H9 (cell line): ENCODE measurements around the gene AURKA. TPM values are rescaled to one million over a fixed set of nuclear protein-coding genes. Genes with fewer than 3 reads are reported as not detected.

ENCODE experiments used
- DNase-seq: peaks from one replicate; pipeline ENCODE4 v3.0.0-alpha.2; 2017
- H2AFZ ChIP-seq: one replicate; pipeline ENCODE4 v1.6.1; 2013; ENCODE audit warnings: mild to moderate bottlenecking, low read length, control low read depth, moderate library complexity
- H2AK5ac ChIP-seq: 2 replicates; pipeline ENCODE4 v1.6.1; 2013; ENCODE audit warnings: low read length, control low read depth, mixed read lengths; ENCODE audit not compliant: insufficient read length
- H2BK120ac ChIP-seq: one replicate; pipeline ENCODE4 v1.6.1; 2013; ENCODE audit warnings: low read depth, mild to moderate bottlenecking, low read length, control low read depth, inconsistent platforms; ENCODE audit not compliant: poor library complexity, severe bottlenecking
- H2BK12ac ChIP-seq: 2 replicates; pipeline ENCODE4 v1.6.1; 2013; ENCODE audit warnings: low read length, control low read depth, mixed read lengths, low read depth; ENCODE audit not compliant: insufficient read length
- H2BK15ac ChIP-seq: 2 replicates; pipeline ENCODE4 v1.6.1; 2013; ENCODE audit warnings: low read depth, low read length, control low read depth
- H2BK20ac ChIP-seq: one replicate; pipeline ENCODE4 v1.6.1; 2013; ENCODE audit warnings: low read depth, mild to moderate bottlenecking, low read length, control low read depth, inconsistent platforms; ENCODE audit not compliant: poor library complexity, severe bottlenecking
- H2BK5ac ChIP-seq: 2 replicates; pipeline ENCODE4 v1.6.1; 2013; ENCODE audit warnings: low read length, control low read depth, mixed read lengths; ENCODE audit not compliant: insufficient read length
- H3K14ac ChIP-seq: 2 replicates; pipeline ENCODE4 v1.6.1; 2013; ENCODE audit warnings: low read length, control low read depth; ENCODE audit not compliant: insufficient read depth
- H3K18ac ChIP-seq: 2 replicates; pipeline ENCODE4 v1.6.1; 2013; ENCODE audit warnings: low read depth, mild to moderate bottlenecking, mixed read lengths, low read length, control low read depth; ENCODE audit not compliant: insufficient read length
- H3K23ac ChIP-seq: 2 replicates; pipeline ENCODE4 v1.6.1; 2013; ENCODE audit warnings: low read length, control low read depth, mixed read lengths, low read depth; ENCODE audit not compliant: insufficient read length
- H3K23me2 ChIP-seq: 2 replicates; pipeline ENCODE4 v1.6.1; 2013; ENCODE audit warnings: low read depth, mild to moderate bottlenecking, mixed read lengths, low read length, control low read depth; ENCODE audit not compliant: insufficient read length, poor library complexity, severe bottlenecking
- H3K27ac ChIP-seq: 2 replicates; pipeline ENCODE4 v1.5.1; 2013; ENCODE audit warnings: low read length, control low read depth, mixed read lengths, low read depth; ENCODE audit not compliant: insufficient read length
- H3K27me3 ChIP-seq: 2 replicates; pipeline ENCODE4 v1.6.1; 2013; ENCODE audit warnings: low read length, control low read depth, inconsistent platforms; ENCODE audit not compliant: insufficient read depth
- H3K4ac ChIP-seq: 2 replicates; pipeline ENCODE4 v1.6.1; 2013; ENCODE audit warnings: low read depth, mild to moderate bottlenecking, control low read depth, inconsistent platforms, low read length, moderate library complexity
- H3K4me1 ChIP-seq: 2 replicates; pipeline ENCODE4 v1.6.1; 2013; ENCODE audit warnings: low read length, control low read depth, inconsistent platforms; ENCODE audit not compliant: insufficient read depth
- H3K4me2 ChIP-seq: 2 replicates; pipeline ENCODE4 v1.6.1; 2013; ENCODE audit warnings: low read length, control low read depth, mixed read lengths; ENCODE audit not compliant: insufficient read length, insufficient read depth
- H3K56ac ChIP-seq: 2 replicates; pipeline ENCODE4 v1.6.1; 2013; ENCODE audit warnings: low read depth, mild to moderate bottlenecking, mixed read lengths, low read length, control low read depth; ENCODE audit not compliant: insufficient read length
- H3K79me1 ChIP-seq: 2 replicates; pipeline ENCODE4 v1.6.1; 2013; ENCODE audit warnings: low read depth, mild to moderate bottlenecking, moderate library complexity, low read length, control low read depth, inconsistent platforms; ENCODE audit not compliant: insufficient read depth, poor library complexity, severe bottlenecking
- H3K79me2 ChIP-seq: 2 replicates; pipeline ENCODE4 v1.6.1; 2013; ENCODE audit warnings: low read length, control low read depth, inconsistent platforms; ENCODE audit not compliant: insufficient read depth
- H3K9ac ChIP-seq: 2 replicates; pipeline ENCODE4 v1.6.1; 2013; ENCODE audit warnings: low read length, control low read depth, mixed read lengths; ENCODE audit not compliant: insufficient read length; ENCODE audit errors: extremely low read depth
- H3K9me3 ChIP-seq: one replicate; pipeline ENCODE4 v1.6.1; 2013; ENCODE audit warnings: low read depth, low read length, inconsistent platforms; ENCODE audit not compliant: control insufficient read depth
- H3T11ph ChIP-seq: one replicate; pipeline ENCODE4 v1.6.1; 2013; ENCODE audit warnings: mild to moderate bottlenecking, low read length, control low read depth, inconsistent platforms
- H4K20me1 ChIP-seq: one replicate; pipeline ENCODE4 v1.6.1; 2013; ENCODE audit not compliant: control insufficient read depth, insufficient read length, insufficient read depth
- H4K5ac ChIP-seq: 2 replicates; pipeline ENCODE4 v1.6.1; 2013; ENCODE audit warnings: low read depth, mild to moderate bottlenecking, mixed read lengths, low read length, control low read depth; ENCODE audit not compliant: insufficient read length
- H4K8ac ChIP-seq: replicated peaks from 2 replicates; pipeline ENCODE4 v1.6.1; 2013; ENCODE audit warnings: low read length, control low read depth, mixed read lengths, low read depth; ENCODE audit not compliant: insufficient read length
- H4K91ac ChIP-seq: 2 replicates; pipeline ENCODE4 v1.6.1; 2013; ENCODE audit warnings: low read depth, mild to moderate bottlenecking, moderate library complexity, mixed read lengths, low read length, control low read depth; ENCODE audit not compliant: insufficient read length
- H3K27ac Mint-ChIP-seq, 3 experiments: 2 replicates in 2 of 3; 3 replicates in 1 of 3; pipeline ENCODE4 v1.8.0; 2020 to 2021; ENCODE audit warnings: mixed read lengths in 3 of 3, mild to moderate bottlenecking in 1 of 3, moderate library complexity in 1 of 3
- H3K27me3 Mint-ChIP-seq: 2 replicates; pipeline ENCODE4 v1.8.0; 2021; ENCODE audit warnings: low read depth, mild to moderate bottlenecking, moderate library complexity, mixed read lengths
- H3K36me3 Mint-ChIP-seq, 3 experiments: 2 replicates in 2 of 3; 3 replicates in 1 of 3; pipeline ENCODE4 v1.8.0; 2020 to 2021; ENCODE audit warnings: low read depth in 3 of 3, mixed read lengths in 3 of 3; ENCODE audit not compliant: insufficient read depth in 1 of 3
- H3K4me1 Mint-ChIP-seq, 2 experiments: 2 replicates each; pipeline ENCODE4 v1.8.0; 2020; ENCODE audit warnings: mixed read lengths in 2 of 2
- H3K4me3 Mint-ChIP-seq, 2 experiments: 2 replicates in 1 of 2; 3 replicates in 1 of 2; pipeline ENCODE4 v1.8.0; 2020 to 2021; ENCODE audit warnings: mild to moderate bottlenecking in 2 of 2, mixed read lengths in 2 of 2, moderate library complexity in 1 of 2
- H3K9me3 Mint-ChIP-seq, 2 experiments: 2 replicates in 1 of 2; 3 replicates in 1 of 2; pipeline ENCODE4 v1.8.0; 2020; ENCODE audit warnings: mild to moderate bottlenecking in 2 of 2, mixed read lengths in 2 of 2, moderate library complexity in 1 of 2
- WGBS: extraction: QIAGEN DNeasy Blood & Tissue Kit; methylation state at CpG from one replicate; pipeline ENCODE4 v1.1.7; 2013; ENCODE audit warnings: missing lambda C conversion rate, low lambda C conversion rate, mixed read lengths; ENCODE audit not compliant: insufficient read length; ENCODE audit errors: extremely low coverage; 5-methylcytosine and 5-hydroxymethylcytosine counted together
- total RNA-seq: library from RNA; stranded (reverse); gene quantifications from 2 replicates; pipeline ENCODE4 v1.2.1, GENCODE V29; 2021
- TF ChIP-seq, protein P1 (sequence below): fragments of 200-600 bp; sonication (generic); conservative IDR thresholded peaks from 3 replicates; pipeline ENCODE4 v1.8.0; 2021; ENCODE audit warnings: antibody characterized with exemption, mild to moderate bottlenecking

AURKA gene
- total RNA-seq, 1 experiment from 2014 or later: 86.8 TPM

DNA sequence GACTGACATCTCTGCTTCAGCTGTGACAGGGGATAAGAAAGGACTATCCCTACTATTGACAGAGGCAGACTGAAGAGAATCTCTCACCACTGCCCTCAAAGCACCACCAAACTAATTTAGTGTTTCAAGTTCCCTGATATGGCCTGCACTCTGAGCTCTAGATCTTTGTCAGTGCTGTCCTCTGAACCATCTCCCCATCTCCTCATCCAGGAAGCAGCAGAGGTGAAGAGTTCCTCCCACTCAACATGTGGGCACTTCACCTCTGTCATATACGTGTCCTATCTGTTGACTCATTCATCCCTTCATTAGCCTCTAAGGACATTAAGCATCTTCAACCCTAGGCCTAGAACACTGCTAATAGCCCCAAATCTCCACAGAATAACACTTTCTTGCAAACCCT lies 19.2 kb downstream of the AURKA start:
- no peak overlapping the region for H2BK120ac ChIP-seq
- no peak overlapping the region for H2AK5ac ChIP-seq
- H4K91ac ChIP-seq: no peak overlapping the region
- no peak overlapping the region for H3K4me2 ChIP-seq
- no CpG with 5 or more reads among the region's 1 CpG for WGBS
- H3K79me2 ChIP-seq: peaks cover 4% of the 10 kb centered on the region; the same call in 1 of the 2 replicates
- H3K4me1 ChIP-seq: no peaks in the 10 kb centered on the region
- no peak overlapping the region for H3K56ac ChIP-seq
- H3K9me3 ChIP-seq: no peaks in the 10 kb centered on the region
- H3K27ac Mint-ChIP-seq: no peak overlapping the region
- H3K36me3 Mint-ChIP-seq: peaks cover 43 to 87% (median 67%) of the 10 kb centered on the region in 3 experiments
- H3K4me3 Mint-ChIP-seq: no peak overlapping the region
- no peak overlapping the region for H3T11ph ChIP-seq
- no peaks in the 10 kb centered on the region for H3K4me1 Mint-ChIP-seq
- TF ChIP-seq, protein P1, sequence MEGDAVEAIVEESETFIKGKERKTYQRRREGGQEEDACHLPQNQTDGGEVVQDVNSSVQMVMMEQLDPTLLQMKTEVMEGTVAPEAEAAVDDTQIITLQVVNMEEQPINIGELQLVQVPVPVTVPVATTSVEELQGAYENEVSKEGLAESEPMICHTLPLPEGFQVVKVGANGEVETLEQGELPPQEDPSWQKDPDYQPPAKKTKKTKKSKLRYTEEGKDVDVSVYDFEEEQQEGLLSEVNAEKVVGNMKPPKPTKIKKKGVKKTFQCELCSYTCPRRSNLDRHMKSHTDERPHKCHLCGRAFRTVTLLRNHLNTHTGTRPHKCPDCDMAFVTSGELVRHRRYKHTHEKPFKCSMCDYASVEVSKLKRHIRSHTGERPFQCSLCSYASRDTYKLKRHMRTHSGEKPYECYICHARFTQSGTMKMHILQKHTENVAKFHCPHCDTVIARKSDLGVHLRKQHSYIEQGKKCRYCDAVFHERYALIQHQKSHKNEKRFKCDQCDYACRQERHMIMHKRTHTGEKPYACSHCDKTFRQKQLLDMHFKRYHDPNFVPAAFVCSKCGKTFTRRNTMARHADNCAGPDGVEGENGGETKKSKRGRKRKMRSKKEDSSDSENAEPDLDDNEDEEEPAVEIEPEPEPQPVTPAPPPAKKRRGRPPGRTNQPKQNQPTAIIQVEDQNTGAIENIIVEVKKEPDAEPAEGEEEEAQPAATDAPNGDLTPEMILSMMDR: no peak
- H3K27me3 ChIP-seq: no peaks in the 10 kb centered on the region
- no peak overlapping the region for H2BK12ac ChIP-seq
- no peak overlapping the region for H4K5ac ChIP-seq
- no peak for DNase-seq
- H2BK5ac ChIP-seq: no peak overlapping the region
- H3K79me1 ChIP-seq: peaks cover 9% of the 10 kb centered on the region
- H2AFZ ChIP-seq: no peak overlapping the region
- no peak overlapping the region for H3K27ac ChIP-seq
- no peak overlapping the region for H3K18ac ChIP-seq
- H3K23ac ChIP-seq: no peak overlapping the region
- H3K4ac ChIP-seq: no peak overlapping the region
- no peak overlapping the region for H4K8ac ChIP-seq
- no peak overlapping the region for H2BK20ac ChIP-seq
- no peak overlapping the region for H3K9ac ChIP-seq
- H3K9me3 Mint-ChIP-seq: no peaks in the 10 kb centered on the region
- H3K27me3 Mint-ChIP-seq: no peaks in the 10 kb centered on the region
- H4K20me1 ChIP-seq: no peaks in the 10 kb centered on the region
- no peak overlapping the region for H3K14ac ChIP-seq
- no peaks in the 10 kb centered on the region for H3K23me2 ChIP-seq
- no peak overlapping the region for H2BK15ac ChIP-seq
